ENCODE data around the gene FTL.

- TF ChIP-seq, protein P1, sequence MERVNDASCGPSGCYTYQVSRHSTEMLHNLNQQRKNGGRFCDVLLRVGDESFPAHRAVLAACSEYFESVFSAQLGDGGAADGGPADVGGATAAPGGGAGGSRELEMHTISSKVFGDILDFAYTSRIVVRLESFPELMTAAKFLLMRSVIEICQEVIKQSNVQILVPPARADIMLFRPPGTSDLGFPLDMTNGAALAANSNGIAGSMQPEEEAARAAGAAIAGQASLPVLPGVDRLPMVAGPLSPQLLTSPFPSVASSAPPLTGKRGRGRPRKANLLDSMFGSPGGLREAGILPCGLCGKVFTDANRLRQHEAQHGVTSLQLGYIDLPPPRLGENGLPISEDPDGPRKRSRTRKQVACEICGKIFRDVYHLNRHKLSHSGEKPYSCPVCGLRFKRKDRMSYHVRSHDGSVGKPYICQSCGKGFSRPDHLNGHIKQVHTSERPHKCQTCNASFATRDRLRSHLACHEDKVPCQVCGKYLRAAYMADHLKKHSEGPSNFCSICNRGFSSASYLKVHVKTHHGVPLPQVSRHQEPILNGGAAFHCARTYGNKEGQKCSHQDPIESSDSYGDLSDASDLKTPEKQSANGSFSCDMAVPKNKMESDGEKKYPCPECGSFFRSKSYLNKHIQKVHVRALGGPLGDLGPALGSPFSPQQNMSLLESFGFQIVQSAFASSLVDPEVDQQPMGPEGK (CRISPR knock-in tag; IDR thresholded peaks at IDR 0.05; ENCODE audit: borderline replicate concordance): no peak
- TF ChIP-seq ARNTL (CRISPR knock-in tag; IDR thresholded peaks at IDR 0.05; ENCODE audit: borderline replicate concordance, low read depth) (no peak), TCF4 (CRISPR knock-in tag; IDR thresholded peaks at IDR 0.05; ENCODE audit: borderline replicate concordance) (no peak), ZC3H10 (CRISPR knock-in tag; IDR thresholded peaks at IDR 0.05) (no peak), ZNF70 (CRISPR knock-in tag; IDR thresholded peaks at IDR 0.05) (no peak), POU6F1 (CRISPR knock-in tag; IDR thresholded peaks at IDR 0.05; ENCODE audit: borderline replicate concordance, low read depth) (no peak), PPARA (CRISPR knock-in tag; IDR thresholded peaks at IDR 0.05; ENCODE audit: borderline replicate concordance) (no peak), RARB (CRISPR knock-in tag; IDR thresholded peaks at IDR 0.05) (no peak)
- TF ChIP-seq, protein P2, sequence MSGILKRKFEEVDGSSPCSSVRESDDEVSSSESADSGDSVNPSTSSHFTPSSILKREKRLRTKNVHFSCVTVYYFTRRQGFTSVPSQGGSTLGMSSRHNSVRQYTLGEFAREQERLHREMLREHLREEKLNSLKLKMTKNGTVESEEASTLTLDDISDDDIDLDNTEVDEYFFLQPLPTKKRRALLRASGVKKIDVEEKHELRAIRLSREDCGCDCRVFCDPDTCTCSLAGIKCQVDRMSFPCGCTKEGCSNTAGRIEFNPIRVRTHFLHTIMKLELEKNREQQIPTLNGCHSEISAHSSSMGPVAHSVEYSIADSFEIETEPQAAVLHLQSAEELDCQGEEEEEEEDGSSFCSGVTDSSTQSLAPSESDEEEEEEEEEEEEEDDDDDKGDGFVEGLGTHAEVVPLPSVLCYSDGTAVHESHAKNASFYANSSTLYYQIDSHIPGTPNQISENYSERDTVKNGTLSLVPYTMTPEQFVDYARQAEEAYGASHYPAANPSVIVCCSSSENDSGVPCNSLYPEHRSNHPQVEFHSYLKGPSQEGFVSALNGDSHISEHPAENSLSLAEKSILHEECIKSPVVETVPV (CRISPR knock-in tag; IDR thresholded peaks at IDR 0.05): no peak
- TF ChIP-seq, protein P3, sequence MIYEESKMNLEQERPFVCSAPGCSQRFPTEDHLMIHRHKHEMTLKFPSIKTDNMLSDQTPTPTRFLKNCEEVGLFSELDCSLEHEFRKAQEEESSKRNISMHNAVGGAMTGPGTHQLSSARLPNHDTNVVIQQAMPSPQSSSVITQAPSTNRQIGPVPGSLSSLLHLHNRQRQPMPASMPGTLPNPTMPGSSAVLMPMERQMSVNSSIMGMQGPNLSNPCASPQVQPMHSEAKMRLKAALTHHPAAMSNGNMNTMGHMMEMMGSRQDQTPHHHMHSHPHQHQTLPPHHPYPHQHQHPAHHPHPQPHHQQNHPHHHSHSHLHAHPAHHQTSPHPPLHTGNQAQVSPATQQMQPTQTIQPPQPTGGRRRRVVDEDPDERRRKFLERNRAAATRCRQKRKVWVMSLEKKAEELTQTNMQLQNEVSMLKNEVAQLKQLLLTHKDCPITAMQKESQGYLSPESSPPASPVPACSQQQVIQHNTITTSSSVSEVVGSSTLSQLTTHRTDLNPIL (CRISPR knock-in tag; IDR thresholded peaks at IDR 0.05; ENCODE audit: low read depth): no peak
Observed at GRCh38 chr19:49016067-49016839, 51.1 kb downstream of the FTL start.

Data from SK-N-SH treated with all-trans-retinoic acid at 6 μM for 48 hours (cell line).